ENCODE measurements around the gene NKX3-2. TPM values are rescaled to one million over a fixed set of nuclear protein-coding genes. Genes with fewer than 3 reads are reported as not detected.

The NKX3-2 gene
- total and polyA plus RNA-seq, 3 donors from 2014 or later = 0.50 to 1.3 (median 0.57) TPM

DNA sequence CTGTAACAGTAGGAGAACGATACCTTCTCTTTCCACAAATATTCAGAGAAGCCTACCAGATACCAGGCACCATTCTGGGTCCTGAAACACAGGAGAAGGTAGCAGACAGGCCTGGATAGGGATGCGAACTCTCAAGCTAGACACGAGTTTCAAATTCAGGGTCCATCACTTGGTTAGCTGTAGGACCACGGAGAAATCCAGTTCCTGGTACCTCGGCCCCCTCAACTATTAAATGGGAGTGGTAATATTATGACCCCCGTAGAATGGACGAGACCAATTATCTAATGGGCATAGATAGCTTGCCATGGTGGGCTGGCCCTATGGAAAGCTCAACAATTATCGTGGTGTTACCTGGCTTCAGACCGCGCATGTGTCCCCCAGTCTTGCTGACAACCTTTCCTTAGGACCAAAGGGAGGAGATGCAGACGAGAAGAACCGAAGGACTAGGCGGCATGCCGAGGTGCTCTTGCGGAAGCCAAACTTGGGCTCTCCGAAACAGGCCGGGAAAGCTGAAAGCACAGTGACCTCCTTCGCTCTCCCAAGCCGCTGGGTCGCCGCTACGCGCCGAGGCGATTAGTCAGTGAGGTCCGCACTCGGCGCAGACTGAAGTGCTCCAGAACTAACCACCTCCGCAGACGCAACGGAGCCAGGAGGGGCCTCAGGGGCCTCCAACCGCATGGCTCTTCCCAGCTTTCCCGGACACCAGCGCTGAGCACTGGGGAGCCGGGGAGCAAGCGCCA lies 19.6 kb downstream of the NKX3-2 start:
- intact Hi-C loops (cut with DNase I; ENCODE audit: low total_unique reads) = no loop called here
- Histone ChIP-seq H3K9me3 (no peaks in the 10 kb centered on the region), H3K4me1 (peaks cover 4% of the 10 kb centered on the region), H3K27me3 (no peaks in the 10 kb centered on the region), H3K4me3 (no peak overlapping the region), H3K27ac (no peak overlapping the region), H3K36me3 (ENCODE audit: low read depth, missing control alignments) (no peaks in the 10 kb centered on the region)
- WGBS, 2 donors = 6% methylated on average over 29 to 36 of the region's 36 CpGs
- DNase-seq = no peak
- TF ChIP-seq CTCF (IDR thresholded peaks at IDR 0.05) = no peak

GRCh38 chr4:13523591-13524503 lies 20.5 kb downstream of the NKX3-2 start:
- TF ChIP-seq POLR2A (IDR thresholded peaks at IDR 0.05) = no peak
- TF ChIP-seq CTCF (IDR thresholded peaks at IDR 0.05) = no peak
- no peaks in the 10 kb centered on the region for H3K9me3 ChIP-seq
- no peak overlapping the region for H3K27ac ChIP-seq
- WGBS, 2 donors = 7 to 10% methylated on average over 8 to 59 of the region's 59 CpGs
- no peaks in the 10 kb centered on the region for H3K27me3 ChIP-seq
- intact Hi-C loops (cut with DNase I; ENCODE audit: low total_unique reads) = no loop called here
- no peak for DNase-seq
- H3K4me1 ChIP-seq = peaks cover 4% of the 10 kb centered on the region
- H3K36me3 ChIP-seq (ENCODE audit: low read depth, missing control alignments) = no peaks in the 10 kb centered on the region
- no peak overlapping the region for H3K4me3 ChIP-seq

DNA sequence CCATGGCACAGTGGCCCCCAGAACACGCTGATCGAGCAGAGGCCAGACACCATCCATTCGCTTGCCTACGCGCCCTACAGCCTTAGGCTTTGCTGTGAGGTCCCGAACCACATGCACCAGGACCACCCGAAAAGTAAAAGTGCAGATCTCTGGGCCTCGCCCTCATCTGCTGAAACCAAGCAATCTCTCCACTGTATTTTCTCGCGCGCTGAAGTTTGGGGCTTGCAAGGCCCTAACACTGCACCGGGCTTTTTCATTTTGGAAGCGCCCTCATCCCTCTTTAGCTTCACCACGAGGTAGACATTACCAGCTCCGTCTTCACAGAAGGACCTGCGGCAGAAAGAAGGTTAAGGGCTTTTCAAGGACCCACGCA lies 21.2 kb downstream of the NKX3-2 start:
- WGBS, 2 donors = 4 to 9% methylated on average over 12 to 17 of the region's 17 CpGs
- TF ChIP-seq POLR2A (IDR thresholded peaks at IDR 0.05) (no peak), CTCF (IDR thresholded peaks at IDR 0.05) (no peak)
- no peak overlapping the region for H3K27ac ChIP-seq
- intact Hi-C loops (cut with DNase I; ENCODE audit: low total_unique reads) = no loop called here
- no peak for DNase-seq
- H3K4me1 ChIP-seq = peaks cover 4% of the 10 kb centered on the region
- H3K27me3 ChIP-seq = no peaks in the 10 kb centered on the region
- no peaks in the 10 kb centered on the region for H3K36me3 ChIP-seq (ENCODE audit: low read depth, missing control alignments)
- H3K9me3 ChIP-seq = no peaks in the 10 kb centered on the region
- no peak overlapping the region for H3K4me3 ChIP-seq

- Histone ChIP-seq H3K4me3 (no peak overlapping the region), H3K9me3 (no peaks in the 10 kb centered on the region), H3K27ac (no peak overlapping the region), H3K27me3 (no peaks in the 10 kb centered on the region), H3K36me3 (ENCODE audit: low read depth, missing control alignments) (no peaks in the 10 kb centered on the region), H3K4me1 (no peaks in the 10 kb centered on the region)
- WGBS, 2 donors = 6% methylated on average over 11 to 48 of the region's 49 CpGs
- DNase-seq = no peak
- intact Hi-C loops (cut with DNase I; ENCODE audit: low total_unique reads) = no loop called here
- no peak for TF ChIP-seq CTCF (IDR thresholded peaks at IDR 0.05)
- no peak for TF ChIP-seq POLR2A (IDR thresholded peaks at IDR 0.05)
Observed at GRCh38 chr4:13522282-13523104, 21.8 kb downstream of the NKX3-2 start.

Measured in testis (tissue), 3 donors.